CD4-positive, alpha-beta T cell treated with Interleukin-1 beta for 1 hour (primary cell): ENCODE results near the gene CRB1.
A peak's percentile ranks its signal among the peaks of the same experiment; 100 is the strongest.

Experiments used
- DNase-seq, 2 donors: peaks; one replicate each; pipeline ENCODE4 v3.0.0-alpha.2; 2020 to 2022

The CRB1 gene

GRCh38 chr1:197304638-197305200, 36.7 kb downstream of the CRB1 start:
- no peak for DNase-seq

GRCh38 chr1:197305925-197306324, 37.9 kb downstream of the CRB1 start:
- no peak for DNase-seq

- no peak for DNase-seq
Observed at GRCh38 chr1:197306381-197307062, 38.5 kb downstream of the CRB1 start.

GRCh38 chr1:197307136-197307535, 39.1 kb downstream of the CRB1 start:
- no peak for DNase-seq

- DNase-seq, result no peak
Observed at GRCh38 chr1:197307551-197307950, 39.5 kb downstream of the CRB1 start.

GRCh38 chr1:197311081-197311480, 43.0 kb downstream of the CRB1 start:
- no peak for DNase-seq

GRCh38 chr1:197312163-197312562, 44.1 kb downstream of the CRB1 start:
- DNase-seq, result no peak

GRCh38 chr1:197313713-197314112, 45.7 kb downstream of the CRB1 start:
- no peak for DNase-seq

- DNase-seq, result no peak
Observed at GRCh38 chr1:197314682-197315081, 46.6 kb downstream of the CRB1 start.

GRCh38 chr1:197319631-197320030, 51.6 kb downstream of the CRB1 start:
- peak in 1 of 2 donors; percentile 7 for DNase-seq

GRCh38 chr1:197320991-197321531, 53.0 kb downstream of the CRB1 start:
- no peak for DNase-seq

GRCh38 chr1:197321811-197322210, 53.8 kb downstream of the CRB1 start:
- no peak for DNase-seq

- no peak for DNase-seq
Observed at GRCh38 chr1:197327776-197328364, 59.8 kb downstream of the CRB1 start.

- DNase-seq, result no peak
Observed at GRCh38 chr1:197330213-197330612, 62.2 kb downstream of the CRB1 start.

GRCh38 chr1:197331565-197331964, 63.5 kb downstream of the CRB1 start:
- DNase-seq, result no peak

GRCh38 chr1:197333041-197333440, 65.0 kb downstream of the CRB1 start:
- no peak for DNase-seq

- no peak for DNase-seq
Observed at GRCh38 chr1:197336571-197336970, 68.5 kb downstream of the CRB1 start.

- no peak for DNase-seq
Observed at GRCh38 chr1:197339106-197340060, 71.3 kb downstream of the CRB1 start.

- DNase-seq, result no peak
Observed at GRCh38 chr1:197341626-197342025, 73.6 kb downstream of the CRB1 start.

- no peak for DNase-seq
Observed at GRCh38 chr1:197342044-197342565, 74.1 kb downstream of the CRB1 start.

- DNase-seq, result no peak
Observed at GRCh38 chr1:197342669-197343068, 74.6 kb downstream of the CRB1 start.

- no peak for DNase-seq
Observed at GRCh38 chr1:197343663-197344273, 75.7 kb downstream of the CRB1 start.
